Caco-2 (cell line): ENCODE results near the gene PPA1. TPM values are rescaled to one million over a fixed set of nuclear protein-coding genes. Genes with fewer than 3 reads are reported as not detected.

Experiments used
- BruUV-seq: library from RNA; stranded (reverse); fragments of 400-500 nt; replicated peaks from 2 replicates; lab custom pipeline; 2021; lab: Mats Ljungman, UMichigan
- CTCF ChIA-PET: fragments of 300-600 bp; sonication (Branson Sonifier 250); formaldehyde crosslinking; loops from one replicate; lab custom pipeline; 2022; ENCODE audit warnings: antibody characterized with exemption; lab: Charles Lee
- POLR2A ChIA-PET: fragments of 300-600 bp; sonication (Branson Sonifier 250); formaldehyde crosslinking; loops from one replicate; lab custom pipeline; 2022; ENCODE audit warnings: antibody characterized with exemption; lab: Charles Lee
- DNase-seq, 2 experiments: peaks; one replicate each; pipeline versions ENCODE4 v3.0.0 to v3.0.0-alpha.2; 2020 to 2022
- H3K27me3 ChIP-seq: replicated peaks from 2 replicates; pipeline ENCODE4 v1.6.0; 2011; ENCODE audit warnings: low read length; ENCODE audit not compliant: control insufficient read depth, insufficient read depth
- H3K36me3 ChIP-seq: 2 replicates; pipeline ENCODE4 v1.5.1; 2011; ENCODE audit warnings: low read length; ENCODE audit not compliant: control insufficient read depth, insufficient read depth
- H3K4me1 ChIP-seq: fragments of 250-450 bp; sonication (Bioruptor Pico); 2 replicates; pipeline ENCODE4 v1.5.1; 2020; ENCODE audit warnings: mild to moderate bottlenecking
- H3K4me3 ChIP-seq: 2 replicates; pipeline ENCODE4 v1.5.1; 2011; ENCODE audit warnings: low read depth, mild to moderate bottlenecking, control low read depth, low read length
- H3K9me3 ChIP-seq: fragments of 250-450 bp; sonication (Bioruptor Pico); 2 replicates; pipeline ENCODE4 v1.5.1; 2020; ENCODE audit warnings: mild to moderate bottlenecking, moderate library complexity
- H3K27ac Mint-ChIP-seq: one replicate; pipeline ENCODE4 v1.8.0; 2022; ENCODE audit warnings: mixed read lengths; ENCODE audit not compliant: unreplicated experiment
- H3K27me3 Mint-ChIP-seq: one replicate; pipeline ENCODE4 v1.8.0; 2022; ENCODE audit warnings: mixed read lengths; ENCODE audit not compliant: insufficient read depth, unreplicated experiment
- H3K36me3 Mint-ChIP-seq: one replicate; pipeline ENCODE4 v1.8.0; 2022; ENCODE audit warnings: mild to moderate bottlenecking, mixed read lengths; ENCODE audit not compliant: insufficient read depth, unreplicated experiment
- H3K4me1 Mint-ChIP-seq: one replicate; pipeline ENCODE4 v1.8.0; 2022; ENCODE audit warnings: low read depth, mixed read lengths; ENCODE audit not compliant: unreplicated experiment
- H3K4me3 Mint-ChIP-seq: one replicate; pipeline ENCODE4 v1.8.0; 2022; ENCODE audit warnings: mild to moderate bottlenecking, moderate library complexity, mixed read lengths; ENCODE audit not compliant: unreplicated experiment
- H3K9me3 Mint-ChIP-seq: one replicate; pipeline ENCODE4 v1.8.0; 2022; ENCODE audit warnings: mixed read lengths; ENCODE audit not compliant: unreplicated experiment
- intact Hi-C: fragments of 100-400 bp; cut with micrococcal nuclease; formaldehyde crosslinking; loops from one replicate; pipeline ENCODE4 v1.10.0; 2022; ENCODE audit not compliant: unreplicated experiment
- total RNA-seq: library from RNA; stranded (reverse); gene quantifications from 2 replicates; pipeline ENCODE4 v1.2.3, GENCODE V29; 2022
- TF ChIP-seq, protein P1 (sequence below), 2 experiments: fragments of 200-600 bp in 1 of 2; IDR thresholded peaks; 1 replicate in 1 of 2; 2 replicates in 1 of 2; pipeline versions ENCODE4 v1.5.1 to v1.8.0; 2011 to 2022; ENCODE audit warnings: antibody characterized with exemption in 1 of 2, control low read depth in 1 of 2, inconsistent platforms in 1 of 2, low read depth in 1 of 2, low read length in 1 of 2, mild to moderate bottlenecking in 1 of 2, moderate library complexity in 1 of 2; ENCODE audit not compliant: insufficient read depth in 1 of 2, severe bottlenecking in 1 of 2, unreplicated experiment in 1 of 2

The PPA1 gene
- total RNA-seq, 1 experiment from 2014 or later, result 350 TPM

DNA sequence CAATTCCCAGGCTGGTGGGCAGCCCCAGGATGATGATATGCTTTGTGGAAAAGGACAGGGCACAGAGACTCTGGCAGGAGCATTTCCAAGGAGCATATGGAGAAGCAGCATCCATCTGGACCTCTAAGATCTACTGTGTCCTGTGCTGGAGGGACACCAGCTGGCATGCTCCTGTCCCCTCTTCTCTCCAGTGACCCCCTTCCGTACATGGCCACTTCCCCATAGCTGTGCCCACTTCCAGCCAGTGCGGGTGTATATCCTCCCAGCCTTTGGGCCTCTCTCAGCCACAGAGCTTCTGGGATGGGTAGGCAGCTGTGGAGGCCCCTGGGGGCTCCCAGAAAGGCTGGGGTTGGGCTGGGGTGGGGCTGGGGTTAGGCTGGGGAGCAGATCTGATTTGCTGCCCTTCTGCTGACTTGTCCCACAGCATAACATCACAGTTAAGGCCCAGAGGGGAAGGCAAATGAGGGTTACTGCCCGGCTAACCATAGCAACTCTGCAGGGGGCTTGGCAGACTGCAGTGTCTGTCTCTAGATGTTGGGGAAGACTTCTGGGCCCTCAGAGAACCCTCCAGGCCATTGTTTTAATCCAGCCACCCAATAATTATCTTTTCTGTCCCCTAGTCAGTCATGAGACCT, 44.3 kb upstream of the PPA1 start:
- TF ChIP-seq, protein P1, sequence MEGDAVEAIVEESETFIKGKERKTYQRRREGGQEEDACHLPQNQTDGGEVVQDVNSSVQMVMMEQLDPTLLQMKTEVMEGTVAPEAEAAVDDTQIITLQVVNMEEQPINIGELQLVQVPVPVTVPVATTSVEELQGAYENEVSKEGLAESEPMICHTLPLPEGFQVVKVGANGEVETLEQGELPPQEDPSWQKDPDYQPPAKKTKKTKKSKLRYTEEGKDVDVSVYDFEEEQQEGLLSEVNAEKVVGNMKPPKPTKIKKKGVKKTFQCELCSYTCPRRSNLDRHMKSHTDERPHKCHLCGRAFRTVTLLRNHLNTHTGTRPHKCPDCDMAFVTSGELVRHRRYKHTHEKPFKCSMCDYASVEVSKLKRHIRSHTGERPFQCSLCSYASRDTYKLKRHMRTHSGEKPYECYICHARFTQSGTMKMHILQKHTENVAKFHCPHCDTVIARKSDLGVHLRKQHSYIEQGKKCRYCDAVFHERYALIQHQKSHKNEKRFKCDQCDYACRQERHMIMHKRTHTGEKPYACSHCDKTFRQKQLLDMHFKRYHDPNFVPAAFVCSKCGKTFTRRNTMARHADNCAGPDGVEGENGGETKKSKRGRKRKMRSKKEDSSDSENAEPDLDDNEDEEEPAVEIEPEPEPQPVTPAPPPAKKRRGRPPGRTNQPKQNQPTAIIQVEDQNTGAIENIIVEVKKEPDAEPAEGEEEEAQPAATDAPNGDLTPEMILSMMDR (IDR thresholded peaks at IDR 0.05; ENCODE audit: insufficient read depth in 1 of 2, low read depth in 1 of 2, low read length in 1 of 2, severe bottlenecking in 1 of 2, unreplicated experiment in 1 of 2), result no peak
- Histone ChIP-seq H3K27me3 (no peaks in the 10 kb centered on the region; the same call in 1 of the 2 replicates), H3K4me1 (no peaks in the 10 kb centered on the region; the same call in 1 of the 2 replicates), H3K4me3 (no peak overlapping the region), H3K36me3 (no peaks in the 10 kb centered on the region), H3K9me3 (peaks cover 2% of the 10 kb centered on the region; the same call in 1 of the 2 replicates)
- H3K9me3 Mint-ChIP-seq, result no peaks in the 10 kb centered on the region
- H3K36me3 Mint-ChIP-seq, result no peaks in the 10 kb centered on the region
- H3K27ac Mint-ChIP-seq, result no peak overlapping the region
- no TSS peak for BruUV-seq
- peaks cover 7% of the 10 kb centered on the region for H3K27me3 Mint-ChIP-seq
- intact Hi-C loops, result no loop called here
- H3K4me1 Mint-ChIP-seq, result no peaks in the 10 kb centered on the region
- no peak for DNase-seq
- POLR2A ChIA-PET, result no interaction called here
- H3K4me3 Mint-ChIP-seq, result no peak overlapping the region
- CTCF ChIA-PET, result interaction anchor here (2.5 kb wide), 1 partner anchor 12 kb away, joined by 21 read pairs; no protein-coding TSS in a partner anchor

DNA sequence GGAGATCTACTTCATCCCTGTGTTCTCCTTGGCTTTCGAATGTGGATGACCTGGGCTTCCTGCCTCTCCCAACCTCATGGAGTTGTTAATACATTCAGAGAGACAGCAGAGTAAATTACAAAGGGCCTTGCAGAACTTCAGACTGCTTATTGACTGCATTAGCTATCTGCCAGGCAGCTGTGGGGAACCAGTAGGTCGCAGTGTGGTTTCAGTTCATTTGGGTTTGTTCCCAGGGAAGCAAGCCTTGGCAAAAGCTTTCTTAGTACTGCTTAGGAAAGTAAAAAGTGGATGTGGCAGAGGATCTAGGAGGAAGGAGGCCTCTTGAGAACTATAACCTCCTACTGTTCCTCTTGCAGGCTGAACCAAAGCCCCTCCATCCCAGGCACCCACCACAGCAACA, 41.4 kb upstream of the PPA1 start:
- Histone ChIP-seq H3K4me3 (no peak overlapping the region), H3K27me3 (no peaks in the 10 kb centered on the region; the same call in 1 of the 2 replicates), H3K36me3 (no peaks in the 10 kb centered on the region), H3K4me1 (no peaks in the 10 kb centered on the region; the same call in 1 of the 2 replicates), H3K9me3 (peaks cover 2% of the 10 kb centered on the region; the same call in 1 of the 2 replicates)
- no peaks in the 10 kb centered on the region for H3K27me3 Mint-ChIP-seq
- intact Hi-C loops, result no loop called here
- POLR2A ChIA-PET, result no interaction called here
- H3K9me3 Mint-ChIP-seq, result no peaks in the 10 kb centered on the region
- no peak overlapping the region for H3K4me3 Mint-ChIP-seq
- H3K36me3 Mint-ChIP-seq, result no peaks in the 10 kb centered on the region
- CTCF ChIA-PET, result interaction anchor here (0.8 to 1.6 kb wide), 2 partner anchors 10 to 90 kb away, joined by 4 to 5 read pairs; no protein-coding TSS in a partner anchor
- no peak overlapping the region for H3K27ac Mint-ChIP-seq
- no TSS peak for BruUV-seq
- no peak for DNase-seq
- H3K4me1 Mint-ChIP-seq, result no peaks in the 10 kb centered on the region
- TF ChIP-seq, protein P1 (IDR thresholded peaks at IDR 0.05; ENCODE audit: insufficient read depth in 1 of 2, low read depth in 1 of 2, low read length in 1 of 2, severe bottlenecking in 1 of 2, unreplicated experiment in 1 of 2), result no peak

DNA sequence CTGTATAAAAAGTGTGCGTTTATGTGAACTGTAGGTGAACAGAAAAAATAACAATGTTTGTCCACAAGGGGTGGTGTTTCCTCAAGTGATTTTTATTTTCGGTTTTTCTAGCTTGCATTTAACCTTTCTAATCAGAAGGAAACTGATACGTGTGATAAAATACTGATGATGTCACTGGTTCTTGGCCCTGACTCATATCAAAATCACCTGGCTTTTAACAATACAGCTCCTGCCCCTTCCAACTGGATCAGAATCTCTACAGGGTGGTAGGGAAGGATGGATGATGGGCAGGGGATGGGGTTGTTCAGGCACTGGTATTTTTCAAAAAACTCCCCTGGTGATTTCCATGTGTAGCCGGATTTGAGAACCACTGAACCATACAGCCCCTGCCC, 39.7 kb upstream of the PPA1 start:
- no peak for DNase-seq
- no peak overlapping the region for H3K4me3 Mint-ChIP-seq
- Histone ChIP-seq H3K4me3 (no peak overlapping the region), H3K4me1 (no peaks in the 10 kb centered on the region; the same call in 1 of the 2 replicates), H3K9me3 (peaks cover 2% of the 10 kb centered on the region; the same call in 1 of the 2 replicates), H3K36me3 (no peaks in the 10 kb centered on the region), H3K27me3 (no peaks in the 10 kb centered on the region; the same call in 1 of the 2 replicates)
- CTCF ChIA-PET, result interaction anchor here (0.5 to 1.9 kb wide), 10 partner anchors 8 to 405 kb away, joined by 3 to 25 read pairs (median 5); partner anchors contain the start of gene EIF4EBP2
- no peak overlapping the region for H3K27ac Mint-ChIP-seq
- TF ChIP-seq, protein P1 (IDR thresholded peaks at IDR 0.05; ENCODE audit: insufficient read depth in 1 of 2, low read depth in 1 of 2, low read length in 1 of 2, severe bottlenecking in 1 of 2, unreplicated experiment in 1 of 2), result peak; percentile 50 to 68
- POLR2A ChIA-PET, result no interaction called here
- H3K4me1 Mint-ChIP-seq, result no peaks in the 10 kb centered on the region
- no peaks in the 10 kb centered on the region for H3K9me3 Mint-ChIP-seq
- intact Hi-C loops, result no loop called here
- BruUV-seq, result no TSS peak
- H3K27me3 Mint-ChIP-seq, result no peaks in the 10 kb centered on the region
- H3K36me3 Mint-ChIP-seq, result no peaks in the 10 kb centered on the region
